Testis (tissue), 3 donors: ENCODE data around the gene SHB. TPM values are rescaled to one million over a fixed set of nuclear protein-coding genes. Genes with fewer than 3 reads are reported as not detected.

Source experiments
- DNase-seq: peaks from one replicate; pipeline ENCODE4 v3.0.0-alpha.2; 2019
- H3K27ac ChIP-seq, 2 donors: fragments of 200-600 bp; sonication (generic); one replicate each; pipeline ENCODE4 v1.5.1; 2019
- H3K27me3 ChIP-seq: fragments of 200-600 bp; sonication (generic); one replicate; pipeline ENCODE4 v1.5.1; 2019
- H3K36me3 ChIP-seq: fragments of 200-600 bp; sonication (generic); one replicate; pipeline ENCODE4 v1.5.1; 2017; ENCODE audit warnings: low read depth; ENCODE audit errors: missing control alignments
- H3K4me1 ChIP-seq: fragments of 200-600 bp; sonication (generic); one replicate; pipeline ENCODE4 v1.5.1; 2019
- H3K4me3 ChIP-seq, 2 donors: fragments of 200-600 bp; sonication (generic); one replicate each; pipeline ENCODE4 v1.5.1; 2017 to 2019
- H3K9me3 ChIP-seq: fragments of 200-600 bp; sonication (generic); one replicate; pipeline ENCODE4 v1.5.1; 2017
- CTCF ChIP-seq, 3 experiments: fragments of 450-650 bp in 2 of 3; fragments of 200-600 bp in 1 of 3; sonication (generic) in 1 of 3; IDR thresholded peaks; one replicate each; pipeline ENCODE4 v1.5.1; 2016 to 2019; ENCODE audit warnings: antibody characterized with exemption in 3 of 3, mild to moderate bottlenecking in 2 of 3, moderate library complexity in 1 of 3
- POLR2A ChIP-seq: fragments of 450-650 bp; IDR thresholded peaks from one replicate; pipeline ENCODE4 v1.6.1; 2017; ENCODE audit warnings: antibody characterized with exemption, mild to moderate bottlenecking, moderate library complexity
- WGBS, 2 donors: methylation state at CpG; one replicate each; pipeline ENCODE4 v1.1.5; 2018; 5-methylcytosine and 5-hydroxymethylcytosine counted together
- intact Hi-C: fragments of 100-400 bp; cut with DNase I; formaldehyde crosslinking; loops from one replicate; pipeline ENCODE4 v1.15.1; 2023; ENCODE audit warnings: low total_unique reads
- polyA plus RNA-seq: library from polyadenylated mRNA; stranded (reverse); fragments of 350-450 nt; fragmentation: Illumina TruSeq; extraction: RNeasy Lipid Tissue Mini Kit (QIAGEN cat#74804); gene quantifications from one replicate; pipeline ENCODE4 v1.2.3, GENCODE V29; 2014; ENCODE audit warnings: low read depth, low replicate concordance; ENCODE audit not compliant: insufficient read depth
- total RNA-seq, 2 donors: library from RNA; depleted of rRNA; stranded (reverse); fragments of >200 nt; gene quantifications; one replicate each; pipeline ENCODE4 v1.2.3, GENCODE V29; 2016

SHB gene
- total and polyA plus RNA-seq, 3 donors from 2014 or later, result 8.6 to 22.3 (median 21.2) TPM

- 58 to 65% methylated on average over 7 of the region's 7 CpGs for WGBS, 2 donors
- DNase-seq, result no peak
- no peak overlapping the region for H3K27ac ChIP-seq
- no peak for TF ChIP-seq POLR2A
- TF ChIP-seq CTCF (IDR thresholded peaks at IDR 0.05), result no peak
- no peaks in the 10 kb centered on the region for H3K9me3 ChIP-seq
- intact Hi-C loops, result no loop called here
- no peaks in the 10 kb centered on the region for H3K36me3 ChIP-seq
- H3K4me1 ChIP-seq, result no peaks in the 10 kb centered on the region
- no peak overlapping the region for H3K4me3 ChIP-seq
- H3K27me3 ChIP-seq, result no peaks in the 10 kb centered on the region
Observed at GRCh38 chr9:38071470-38072134, 2.6 kb upstream of the SHB start.

DNA sequence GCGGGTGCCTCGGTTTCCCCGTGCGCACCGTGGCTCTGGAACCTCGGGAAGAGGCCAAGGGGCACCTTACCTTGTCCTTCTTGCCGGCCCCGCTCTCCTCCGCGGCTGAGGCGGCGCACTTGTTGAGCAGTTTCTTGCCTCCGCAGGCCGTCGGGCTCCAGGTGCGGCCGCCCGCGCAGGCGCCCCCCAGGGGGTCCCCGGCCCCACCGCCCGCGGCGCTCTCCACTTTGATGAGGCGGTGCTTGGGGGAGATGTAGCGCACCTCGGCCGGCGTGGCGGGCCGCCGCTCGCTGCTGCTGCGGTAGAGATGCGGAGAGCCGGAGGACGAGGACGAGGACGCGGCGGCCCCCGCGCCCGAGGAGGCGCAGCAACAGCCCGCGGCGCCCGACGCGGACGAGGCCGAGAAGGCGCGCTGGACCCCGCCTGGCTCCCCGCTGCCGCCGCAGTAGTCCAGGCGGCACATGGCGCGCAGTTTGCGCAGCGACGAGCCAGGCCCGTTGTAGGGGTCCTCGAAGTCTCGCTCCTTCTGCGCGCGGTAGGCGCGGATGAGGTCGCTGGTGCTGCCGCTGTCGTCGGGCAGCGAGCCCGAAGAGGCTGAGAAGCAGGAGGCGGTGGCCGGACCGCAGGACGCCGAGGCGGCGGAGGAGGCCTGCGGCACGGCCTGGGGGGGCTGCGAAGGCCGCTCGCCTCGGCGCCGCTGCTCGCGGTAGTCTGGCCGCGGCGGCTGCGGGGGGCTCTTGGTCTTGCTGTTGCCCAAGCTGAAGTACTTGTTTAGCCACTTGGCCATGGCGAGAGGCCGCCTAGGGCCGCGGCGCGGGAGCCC is 957 bp downstream of the SHB start:
- intact Hi-C loops, result loop anchor here (10.0 kb wide), 1 partner anchor 153 kb away; no protein-coding TSS in a partner anchor
- WGBS, 2 donors, result 0 to 2% methylated on average over 9 to 64 of the region's 107 CpGs
- Histone ChIP-seq H3K4me1 (no peaks in the 10 kb centered on the region), H3K4me3 (peak overlapping the region; percentile 69 to 72), H3K9me3 (no peaks in the 10 kb centered on the region), H3K27ac (peak overlapping the region in 1 of 2 donors; percentile 73), H3K27me3 (no peaks in the 10 kb centered on the region), H3K36me3 (no peaks in the 10 kb centered on the region)
- TF ChIP-seq CTCF (IDR thresholded peaks at IDR 0.05) (no peak), POLR2A (no peak)
- DNase-seq, result no peak

GRCh38 chr9:38066914-38067858 is 1.8 kb downstream of the SHB start:
- no peak for TF ChIP-seq CTCF (IDR thresholded peaks at IDR 0.05)
- H3K4me3 ChIP-seq, result peak overlapping the region; percentile 69 to 72
- intact Hi-C loops, result loop anchor here (10.0 kb wide), 1 partner anchor 152 kb away; no protein-coding TSS in a partner anchor
- H3K27ac ChIP-seq, result peak overlapping the region in 1 of 2 donors; percentile 73
- peak; percentile 29 for DNase-seq
- H3K36me3 ChIP-seq, result no peaks in the 10 kb centered on the region
- H3K27me3 ChIP-seq, result no peaks in the 10 kb centered on the region
- H3K9me3 ChIP-seq, result no peaks in the 10 kb centered on the region
- 4 to 11% methylated on average over 33 to 43 of the region's 47 CpGs for WGBS, 2 donors
- no peaks in the 10 kb centered on the region for H3K4me1 ChIP-seq

DNA sequence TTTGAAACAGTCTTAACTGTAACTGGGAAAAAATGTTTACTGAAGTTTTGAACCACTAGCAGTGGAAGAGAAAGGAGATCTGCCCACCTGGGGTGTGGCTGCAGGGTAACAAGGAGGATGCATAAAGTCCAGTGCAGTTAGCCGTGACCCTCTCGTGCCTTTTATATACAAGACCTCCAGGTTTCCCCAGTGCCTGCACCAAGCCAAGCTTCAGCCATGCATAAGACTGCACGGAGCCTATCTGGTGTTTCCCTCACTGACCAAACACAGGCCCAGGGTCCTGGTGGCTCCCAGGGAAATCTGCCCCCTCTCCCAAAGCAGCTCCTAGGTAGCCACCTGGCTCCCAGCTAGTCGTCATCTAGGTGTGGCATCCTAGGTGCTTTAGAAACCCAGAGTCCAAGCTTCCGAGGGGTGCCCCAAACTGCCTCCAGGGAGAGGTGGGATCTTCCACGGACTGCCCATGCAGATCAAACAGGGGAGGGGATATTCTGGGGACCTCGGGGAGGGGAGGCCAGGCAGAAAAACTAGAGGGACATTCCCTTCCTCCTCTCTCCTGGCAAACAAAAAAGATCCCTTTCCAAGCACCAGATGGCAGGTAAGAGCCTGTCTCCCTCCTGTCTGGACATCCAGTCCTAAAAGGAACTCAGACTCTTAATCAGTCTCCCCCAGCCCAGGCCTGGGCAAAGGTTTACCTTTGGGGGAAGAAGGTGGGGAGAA is 2.7 kb downstream of the SHB start:
- Histone ChIP-seq H3K4me1 (no peaks in the 10 kb centered on the region), H3K27me3 (no peaks in the 10 kb centered on the region), H3K4me3 (no peak overlapping the region), H3K27ac (peak overlapping the region in 1 of 2 donors; percentile 73), H3K36me3 (no peaks in the 10 kb centered on the region), H3K9me3 (no peaks in the 10 kb centered on the region)
- 45 to 64% methylated on average over 5 to 7 of the region's 7 CpGs for WGBS, 2 donors
- no peak for DNase-seq
- intact Hi-C loops, result loop anchor here (10.0 kb wide), 1 partner anchor 152 kb away; no protein-coding TSS in a partner anchor
- TF ChIP-seq POLR2A (no peak), CTCF (IDR thresholded peaks at IDR 0.05) (no peak)
